Kidney epithelial cell (primary cell): ENCODE results near the gene RAD51B. TPM values are rescaled to one million over a fixed set of nuclear protein-coding genes. Genes with fewer than 3 reads are reported as not detected.

Experiments used
- DNase-seq: peaks from one replicate; pipeline ENCODE4 v3.0.0-alpha.2; 2010; ENCODE audit warnings: low read depth
- H3K27me3 ChIP-seq: 2 replicates; pipeline ENCODE4 v1.6.0; 2011; ENCODE audit warnings: low read length; ENCODE audit not compliant: control insufficient read depth, insufficient read depth
- H3K36me3 ChIP-seq: 2 replicates; pipeline ENCODE4 v1.5.1; 2011; ENCODE audit warnings: low read length; ENCODE audit not compliant: control insufficient read depth, insufficient read depth
- H3K4me3 ChIP-seq: 2 replicates; pipeline ENCODE4 v1.5.1; 2011; ENCODE audit warnings: low read depth, mild to moderate bottlenecking, control low read depth, low read length
- CTCF ChIP-seq: IDR thresholded peaks from 2 replicates; pipeline ENCODE4 v1.5.1; 2011; ENCODE audit warnings: mild to moderate bottlenecking, moderate library complexity, low read length, control low read depth, inconsistent platforms; ENCODE audit not compliant: insufficient read depth, poor library complexity, severe bottlenecking
- total RNA-seq: library from RNA; depleted of rRNA; stranded (reverse); fragments of >200 nt; gene quantifications from 2 replicates; pipeline ENCODE4 v1.2.3, GENCODE V29; 2015

Gene RAD51B
- total RNA-seq, 1 donor from 2014 or later, result 9.5 TPM

DNA sequence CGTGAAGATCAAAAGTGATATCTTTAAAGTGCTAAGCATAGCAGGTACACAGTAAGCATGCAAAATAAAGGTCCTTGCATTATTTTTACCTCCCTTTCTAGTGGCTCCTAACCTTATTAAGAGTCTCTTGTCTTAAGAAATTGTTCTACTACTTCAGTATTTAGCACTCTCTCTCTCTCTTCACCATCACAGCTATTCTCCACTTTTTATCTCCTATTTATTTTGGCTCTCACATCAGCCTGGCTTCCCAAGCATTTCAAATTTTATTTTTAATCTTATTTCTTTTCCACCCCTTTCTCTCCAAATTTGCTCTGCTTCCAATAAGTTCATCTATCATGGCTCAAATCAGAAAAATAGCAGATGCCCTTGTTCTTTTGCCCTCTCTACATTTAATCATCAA, 212.6 kb downstream of the RAD51B start:
- no peak for TF ChIP-seq CTCF
- no peak for DNase-seq
- Histone ChIP-seq H3K4me3 (no peak overlapping the region), H3K27me3 (no peaks in the 10 kb centered on the region), H3K36me3 (no peaks in the 10 kb centered on the region)

DNA sequence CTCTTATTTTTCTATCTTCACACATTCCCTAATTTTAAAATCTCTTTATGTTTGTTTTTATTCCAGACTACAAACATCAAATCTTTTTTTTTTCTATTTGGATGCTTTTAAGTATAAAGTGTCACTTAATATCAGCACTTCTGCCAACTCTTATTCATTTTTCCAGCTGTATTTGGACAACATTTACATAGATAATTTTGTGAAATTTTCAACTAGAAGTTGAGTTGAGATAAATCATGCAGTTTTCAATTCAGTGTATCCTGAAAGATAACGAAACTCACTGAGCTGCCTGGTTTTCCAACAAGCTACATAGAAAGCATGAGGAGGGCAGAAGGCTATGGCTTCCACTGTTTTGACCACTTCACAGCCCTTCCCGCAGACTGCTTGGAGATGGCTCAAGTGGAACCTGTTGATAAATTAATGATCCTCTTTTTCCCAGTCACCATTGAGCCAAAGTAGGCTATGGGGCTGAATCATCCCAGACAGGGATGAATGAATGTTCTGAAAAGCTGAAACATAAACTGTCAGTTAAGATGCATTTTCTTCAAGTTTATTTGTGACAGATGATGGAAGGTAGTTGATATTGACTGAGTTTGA, 213.9 kb downstream of the RAD51B start:
- no peak for TF ChIP-seq CTCF
- Histone ChIP-seq H3K27me3 (no peaks in the 10 kb centered on the region), H3K4me3 (no peak overlapping the region), H3K36me3 (no peaks in the 10 kb centered on the region)
- no peak for DNase-seq

DNA sequence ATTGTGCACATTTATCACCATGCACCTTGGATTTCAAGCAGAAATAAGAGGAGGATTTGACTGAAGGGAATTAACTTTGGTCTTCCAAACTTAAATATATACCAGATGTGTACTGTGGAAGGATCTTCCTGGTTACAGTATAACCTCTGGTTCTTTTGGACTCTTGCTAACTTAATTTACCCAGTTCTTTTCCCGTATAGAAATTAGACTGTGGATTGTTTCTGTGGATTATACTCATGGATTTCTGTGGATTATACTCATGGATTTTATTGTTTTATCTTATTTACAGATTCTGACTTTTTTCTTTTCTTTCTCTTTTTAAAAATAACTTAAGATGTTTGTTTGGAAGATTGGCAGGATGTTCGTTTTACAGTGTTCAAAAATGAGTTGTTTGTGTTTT, 215.3 kb downstream of the RAD51B start:
- no peak for DNase-seq
- Histone ChIP-seq H3K4me3 (no peak overlapping the region), H3K27me3 (no peaks in the 10 kb centered on the region), H3K36me3 (no peaks in the 10 kb centered on the region)
- no peak for TF ChIP-seq CTCF

- no peak for TF ChIP-seq CTCF
- no peaks in the 10 kb centered on the region for H3K27me3 ChIP-seq
- no peaks in the 10 kb centered on the region for H3K36me3 ChIP-seq
- no peak overlapping the region for H3K4me3 ChIP-seq
- no peak for DNase-seq
Measured at GRCh38 chr14:68036202-68036601, 216.6 kb downstream of the RAD51B start.

- no peak overlapping the region for H3K4me3 ChIP-seq
- H3K36me3 ChIP-seq, result no peaks in the 10 kb centered on the region
- no peak for DNase-seq
- H3K27me3 ChIP-seq, result no peaks in the 10 kb centered on the region
- no peak for TF ChIP-seq CTCF
Measured at GRCh38 chr14:68039593-68039992, 220.0 kb downstream of the RAD51B start.
